Lung (tissue), 12 donors: ENCODE measurements around the gene SPC25. TPM values are rescaled to one million over a fixed set of nuclear protein-coding genes. Genes with fewer than 3 reads are reported as not detected.

Experiments used
- ATAC-seq: fragments of 200-7000 bp; cut with Tn5 transposase; one replicate; pipeline ENCODE4 v1.9.1; 2020; ENCODE audit warnings: moderate number of reproducible peaks; ENCODE audit not compliant: insufficient read depth, low FRiP score
- DNase-seq, 3 donors: peaks; one replicate each; pipeline ENCODE4 v3.0.0-alpha.2; 2013 to 2017
- H3K27ac ChIP-seq, 2 donors: one replicate each; pipeline ENCODE4 v1.5.1; 2013; ENCODE audit warnings: mild to moderate bottlenecking in 2 of 2, moderate library complexity in 2 of 2, control low read depth in 1 of 2, inconsistent platforms in 1 of 2, low read depth in 1 of 2, low read length in 1 of 2
- H3K27me3 ChIP-seq, 3 donors: one replicate each; pipeline ENCODE4 v1.5.1; 2013; ENCODE audit warnings: low read length in 2 of 3; ENCODE audit not compliant: control insufficient read depth in 3 of 3, insufficient read depth in 3 of 3
- H3K36me3 ChIP-seq, 4 donors: one replicate each; pipeline ENCODE4 v1.5.1; 2013; ENCODE audit warnings: low read length in 4 of 4, mild to moderate bottlenecking in 1 of 4, moderate library complexity in 1 of 4; ENCODE audit not compliant: control insufficient read depth in 4 of 4, insufficient read depth in 4 of 4
- H3K4me1 ChIP-seq, 5 donors: one replicate each; pipeline ENCODE4 v1.5.1; 2013; ENCODE audit warnings: low read length in 5 of 5, mild to moderate bottlenecking in 2 of 5, moderate library complexity in 1 of 5; ENCODE audit not compliant: control insufficient read depth in 5 of 5, insufficient read depth in 5 of 5
- H3K4me3 ChIP-seq: one replicate; pipeline ENCODE4 v1.5.1; 2013; ENCODE audit warnings: mild to moderate bottlenecking, control low read depth, moderate library complexity
- H3K9ac ChIP-seq, 2 donors: one replicate each; pipeline ENCODE4 v1.5.1; 2013; ENCODE audit warnings: low read length in 2 of 2, control low read depth in 1 of 2; ENCODE audit not compliant: insufficient read depth in 1 of 2
- H3K9me3 ChIP-seq, 4 donors: one replicate each; pipeline ENCODE4 v1.5.1; 2013; ENCODE audit warnings: low read length in 3 of 4, mild to moderate bottlenecking in 1 of 4, moderate library complexity in 1 of 4; ENCODE audit not compliant: control insufficient read depth in 4 of 4, insufficient read depth in 3 of 4
- CTCF ChIP-seq: IDR thresholded peaks from 2 replicates; pipeline ENCODE4 v1.5.1; 2012; ENCODE audit warnings: mild to moderate bottlenecking; ENCODE audit errors: control extremely low read depth, extremely low read depth
- WGBS, 2 donors: extraction: QIAGEN DNeasy Blood & Tissue Kit; methylation state at CpG; one replicate each; pipeline ENCODE4 v1.1.7; 2013; 5-methylcytosine and 5-hydroxymethylcytosine counted together
- polyA plus RNA-seq, 2 donors: library from polyadenylated mRNA; stranded (reverse); fragments of 200-250 nt; gene quantifications; one replicate each; pipeline ENCODE4 v1.2.1, GENCODE V29; 2013
- total RNA-seq, 2 donors: library from RNA; depleted of rRNA in 1 of 2; stranded (reverse); fragments of >200 nt in 1 of 2; gene quantifications; one replicate each; pipeline ENCODE4 v1.2.1, GENCODE V29; 2014 to 2021
- donor health status: control.
- donor health status: control.
- donor health status: Bipolar disorder and iron deficiency.
- donor health status: healthy.
- donor health status: DM: yes; HTN: yes; CAD: no.

SPC25 gene
- total and polyA plus RNA-seq, 4 donors: 0.67 to 2.1 (median 1.3) TPM

GRCh38 chr2:168855601-168856000 is 34.6 kb downstream of the SPC25 start:
- Histone ChIP-seq H3K36me3 (peaks cover 0 to 6% (median 0%) of the 10 kb centered on the region in 4 donors), H3K27ac (no peak overlapping the region), H3K9me3 (no peaks in the 10 kb centered on the region), H3K4me1 (no peaks in the 10 kb centered on the region), H3K4me3 (no peak overlapping the region), H3K9ac (no peak overlapping the region), H3K27me3 (no peaks in the 10 kb centered on the region)
- ATAC-seq (no peak), DNase-seq (no peak)
- 96% methylated on average over 3 of the region's 3 CpGs for WGBS, 2 donors
- no peak for TF ChIP-seq CTCF

- no peaks in the 10 kb centered on the region for H3K27me3 ChIP-seq
- H3K9me3 ChIP-seq: no peaks in the 10 kb centered on the region
- no peak overlapping the region for H3K9ac ChIP-seq
- no peak for TF ChIP-seq CTCF
- H3K36me3 ChIP-seq: peaks cover 0 to 6% (median 0%) of the 10 kb centered on the region in 4 donors
- H3K27ac ChIP-seq: no peak overlapping the region
- 97% methylated on average over 5 of the region's 5 CpGs for WGBS, 2 donors
- H3K4me1 ChIP-seq: no peaks in the 10 kb centered on the region
- H3K4me3 ChIP-seq: no peak overlapping the region
- ATAC-seq: no peak
- no peak for DNase-seq
Measured at GRCh38 chr2:168854651-168855050, 35.6 kb downstream of the SPC25 start.

- Histone ChIP-seq H3K4me1 (no peaks in the 10 kb centered on the region), H3K4me3 (no peak overlapping the region), H3K27ac (no peak overlapping the region), H3K9ac (no peak overlapping the region), H3K9me3 (no peaks in the 10 kb centered on the region), H3K27me3 (no peaks in the 10 kb centered on the region), H3K36me3 (peaks cover 0 to 5% (median 0%) of the 10 kb centered on the region in 4 donors)
- DNase-seq (no peak), ATAC-seq (no peak)
- 99 to 100% methylated on average over 1 of the region's 1 CpG for WGBS, 2 donors
- no peak for TF ChIP-seq CTCF
Measured at GRCh38 chr2:168853471-168853870, 36.8 kb downstream of the SPC25 start.

GRCh38 chr2:168852481-168852880 is 37.7 kb downstream of the SPC25 start:
- H3K27me3 ChIP-seq: no peaks in the 10 kb centered on the region
- no peak for TF ChIP-seq CTCF
- H3K27ac ChIP-seq: no peak overlapping the region
- 51 to 75% methylated on average over 3 of the region's 3 CpGs for WGBS, 2 donors
- H3K36me3 ChIP-seq: peaks cover 0 to 3% (median 0%) of the 10 kb centered on the region in 4 donors
- no peaks in the 10 kb centered on the region for H3K4me1 ChIP-seq
- no peak overlapping the region for H3K9ac ChIP-seq
- H3K4me3 ChIP-seq: no peak overlapping the region
- H3K9me3 ChIP-seq: no peaks in the 10 kb centered on the region
- ATAC-seq: no peak
- no peak for DNase-seq
